ENCODE results near the gene FAM25G.

DNA sequence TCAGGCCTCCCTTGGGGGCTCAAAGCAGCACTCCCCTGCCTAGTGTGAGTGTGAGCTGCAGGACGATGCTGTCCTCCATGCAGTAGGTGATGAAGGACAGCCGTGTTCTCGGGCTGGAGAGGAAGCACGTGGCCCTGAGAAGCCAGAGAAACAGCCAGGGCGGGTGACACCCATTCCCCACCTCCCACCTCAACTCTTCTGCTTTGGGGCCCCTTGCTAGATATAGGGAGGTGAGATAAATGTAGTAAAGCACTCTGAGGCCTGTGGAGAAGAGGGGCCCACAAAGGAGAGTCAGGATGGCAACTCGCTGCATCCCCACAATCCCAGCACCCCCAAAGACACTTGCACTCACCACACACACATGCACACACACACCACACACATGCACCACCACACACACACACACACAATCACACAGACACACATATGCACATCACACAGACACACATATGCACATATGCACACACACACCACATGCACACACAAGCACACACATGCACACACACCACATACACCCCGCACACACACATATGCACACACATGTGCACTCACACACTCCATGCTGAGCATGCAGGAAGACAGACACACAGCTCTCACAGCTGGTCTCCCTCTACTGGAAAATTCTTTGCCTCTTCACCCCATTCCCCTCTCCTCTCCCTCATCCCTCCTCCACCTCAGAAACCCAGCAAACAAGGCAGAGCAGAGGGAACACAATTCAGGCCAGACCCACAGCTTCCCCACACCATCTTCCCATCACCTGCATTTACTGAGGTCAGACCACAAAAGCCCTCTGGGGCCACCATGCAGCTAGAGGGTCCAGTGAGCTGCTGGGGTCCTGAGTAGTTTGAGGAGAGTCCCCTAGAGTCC is 38.1 kb downstream of the FAM25G start:
- TF ChIP-seq POLR2A (IDR thresholded peaks at IDR 0.05) (no peak), CTCF (IDR thresholded peaks at IDR 0.05) (no peak), EP300 (IDR thresholded peaks at IDR 0.05) (no peak)
